GM19452 (cell line): ENCODE measurements around the gene GPRIN2.
"Not testable (repeated sequence)": the region's sequence is repeated elsewhere in the genome, so short reads cannot be mapped to it uniquely, and the experiment has no call there.

Experiments
- ATAC-seq: cut with Tn5 transposase; IDR thresholded peaks from one replicate; pipeline ENCODE4 v1.9.1; 2021; ENCODE audit not compliant: unreplicated experiment

The GPRIN2 gene

GRCh38 chr10:46523119-46523961 lies 33.1 kb downstream of the GPRIN2 start:
- no peak for ATAC-seq

GRCh38 chr10:46522295-46523118 lies 34.0 kb downstream of the GPRIN2 start:
- no peak for ATAC-seq

DNA sequence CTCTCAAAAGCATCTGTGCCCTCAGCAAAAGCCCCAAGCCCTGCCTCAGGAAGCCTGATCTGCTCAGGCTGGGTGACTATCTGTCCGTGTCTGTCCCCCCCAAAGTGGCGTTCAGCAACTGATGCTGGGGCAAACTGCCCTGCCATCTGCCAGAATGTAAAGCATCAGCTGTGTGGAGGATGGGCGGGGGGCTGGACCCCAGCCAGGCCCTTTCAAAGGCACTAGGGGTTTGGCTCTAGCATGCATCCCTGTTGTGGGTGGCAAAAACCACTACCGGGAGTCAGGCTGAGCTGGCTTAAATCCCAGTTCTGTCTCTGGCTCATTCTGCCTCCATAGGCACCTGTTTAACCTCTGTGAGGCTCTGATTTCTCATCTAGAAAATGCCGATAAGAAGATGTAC lies 35.5 kb downstream of the GPRIN2 start:
- ATAC-seq: no peak

GRCh38 chr10:46520381-46520780 lies 36.1 kb downstream of the GPRIN2 start:
- no peak for ATAC-seq

- no peak for ATAC-seq
These were observed 38.3 kb downstream of the GPRIN2 start for GRCh38 chr10:46518028-46518725.

DNA sequence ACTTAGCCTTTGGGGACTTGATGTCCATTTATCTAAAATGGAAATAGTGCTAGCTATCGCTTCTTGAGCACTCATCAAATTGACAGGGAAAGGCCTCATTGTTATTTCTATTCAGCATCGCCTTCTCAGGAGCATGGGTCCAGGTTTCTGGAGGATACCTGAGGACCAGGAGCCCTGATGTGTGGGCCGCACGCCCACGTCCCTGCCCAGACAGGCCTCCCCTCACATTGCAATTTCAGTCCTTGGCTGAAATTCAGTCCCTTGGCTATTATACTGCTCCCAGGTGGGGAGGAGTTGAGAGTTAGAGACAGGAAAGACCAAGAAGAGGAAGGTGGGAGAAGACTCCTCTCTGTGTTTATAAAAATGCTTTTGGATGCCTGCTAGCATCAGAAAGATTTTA lies 38.9 kb downstream of the GPRIN2 start:
- no peak for ATAC-seq

- ATAC-seq: no peak
These were observed 39.6 kb downstream of the GPRIN2 start for GRCh38 chr10:46516660-46517416.

DNA sequence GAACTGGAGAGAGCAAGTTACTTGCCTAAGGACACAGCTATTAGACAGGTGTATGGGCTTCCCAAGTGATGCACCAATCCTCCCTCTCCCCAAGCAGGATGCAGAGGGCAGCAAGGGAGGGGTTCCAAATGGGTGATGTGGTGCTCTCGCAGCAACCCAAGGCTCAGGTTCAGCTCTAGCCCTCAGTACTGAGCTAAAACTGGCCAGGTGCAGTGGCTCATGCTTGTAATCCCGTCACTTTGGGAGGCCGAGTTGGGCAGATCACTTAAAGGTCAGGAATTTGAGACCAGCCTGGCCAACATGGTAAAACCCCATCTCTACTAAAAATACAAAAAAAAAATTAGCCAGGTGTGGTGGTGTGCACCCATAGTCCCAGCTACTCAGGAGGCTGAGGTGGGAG lies 40.7 kb downstream of the GPRIN2 start:
- ATAC-seq: no peak

GRCh38 chr10:46515366-46515765 lies 41.1 kb downstream of the GPRIN2 start:
- no peak for ATAC-seq

- no peak for ATAC-seq
These were observed 41.6 kb downstream of the GPRIN2 start for GRCh38 chr10:46514899-46515298.

DNA sequence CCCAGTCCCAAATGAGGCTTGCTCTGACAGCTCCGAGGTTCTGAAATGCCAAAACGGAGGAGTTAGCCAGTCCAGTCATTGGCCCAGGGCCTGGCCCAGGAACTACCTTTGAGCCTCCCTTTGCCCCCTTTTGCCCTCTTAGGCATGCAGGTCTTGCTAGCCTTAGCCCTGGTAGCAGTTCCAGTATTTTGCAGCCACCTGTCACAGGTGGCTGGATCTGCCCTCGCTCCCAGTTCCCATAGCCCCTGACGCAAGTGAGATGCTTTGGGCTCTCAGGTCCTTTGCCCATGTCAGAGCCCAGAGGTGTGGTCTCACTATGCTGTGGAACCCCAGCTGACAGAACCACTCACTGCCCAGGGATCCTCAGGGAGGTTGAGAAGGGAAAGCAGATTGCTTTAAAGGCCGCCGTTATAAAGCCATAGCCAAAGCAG lies 42.0 kb downstream of the GPRIN2 start:
- ATAC-seq: no peak

DNA sequence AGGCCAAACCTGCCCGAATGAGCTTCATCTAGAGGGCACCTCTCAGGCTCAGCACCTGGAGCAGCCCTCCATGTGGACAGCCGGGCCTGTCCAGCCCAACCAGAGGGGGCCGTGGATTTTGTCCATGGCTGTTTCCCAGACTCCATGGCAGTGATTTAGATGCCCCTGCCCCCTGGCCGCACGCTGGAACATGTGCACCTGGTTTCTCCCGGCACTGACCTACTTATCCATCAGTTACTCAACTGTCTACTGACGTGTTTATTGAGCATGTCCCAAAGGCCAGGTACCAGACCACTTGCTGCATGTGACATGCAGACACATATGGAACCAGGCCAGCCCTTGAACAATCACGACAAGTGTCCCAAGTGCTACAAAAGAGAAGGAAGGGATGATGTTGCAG lies 43.1 kb downstream of the GPRIN2 start:
- not testable (repeated sequence) for ATAC-seq

DNA sequence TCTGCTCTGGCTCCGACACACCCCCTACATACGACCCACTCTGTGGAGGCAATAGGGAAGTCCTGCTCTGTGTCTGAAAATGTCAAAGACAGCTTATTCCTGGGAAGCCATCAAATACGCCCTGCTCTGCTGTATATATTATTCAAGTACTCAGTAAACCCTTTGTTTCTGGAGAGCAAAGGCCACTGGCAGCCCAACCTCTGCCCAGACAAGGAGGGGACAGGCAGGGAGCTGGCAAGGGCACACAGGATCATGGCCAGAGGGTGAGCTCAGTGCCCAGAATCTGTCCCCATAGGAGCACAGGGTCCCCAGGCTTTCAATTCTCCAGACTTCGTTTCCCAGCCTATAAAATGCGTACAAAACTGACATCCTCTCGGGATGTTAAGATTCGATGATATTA lies 43.7 kb downstream of the GPRIN2 start:
- not testable (repeated sequence) for ATAC-seq

GRCh38 chr10:46512002-46512401 lies 44.5 kb downstream of the GPRIN2 start:
- ATAC-seq: not testable (repeated sequence)
